Heart right ventricle (tissue), 16 donors: ENCODE results near the gene ZNF836. TPM values are rescaled to one million over a fixed set of nuclear protein-coding genes. Genes with fewer than 3 reads are reported as not detected.

Experiments
- ATAC-seq, 8 donors: fragments of 200-7000 bp; cut with Tn5 transposase; one replicate each; pipeline ENCODE4 v1.9.1; 2020; ENCODE audit warnings: mild to moderate bottlenecking in 8 of 8, moderate library complexity in 8 of 8, moderate number of reproducible peaks in 1 of 8
- DNase-seq, 2 donors: peaks; one replicate each; pipeline ENCODE4 v3.0.0-alpha.2; 2020
- H3K27ac ChIP-seq, 10 donors: fragments of 200-600 bp; sonication (generic) in 2 of 10; one replicate each; pipeline versions ENCODE4 v1.5.0 to v1.8.0; 2020 to 2022; ENCODE audit warnings: mild to moderate bottlenecking in 3 of 10
- H3K27me3 ChIP-seq, 7 donors: fragments of 200-600 bp; one replicate each; pipeline ENCODE4 v1.8.0; 2021 to 2022; ENCODE audit warnings: mild to moderate bottlenecking in 2 of 7
- H3K36me3 ChIP-seq, 9 donors: fragments of 200-600 bp; sonication (generic) in 1 of 9; one replicate each; pipeline versions ENCODE4 v1.5.0 to v1.8.0; 2020 to 2022; ENCODE audit warnings: mild to moderate bottlenecking in 2 of 9
- H3K4me1 ChIP-seq, 9 donors: fragments of 200-600 bp; sonication (generic) in 1 of 9; one replicate each; pipeline versions ENCODE4 v1.5.0 to v1.8.0; 2020 to 2022; ENCODE audit warnings: mild to moderate bottlenecking in 4 of 9
- H3K4me3 ChIP-seq, 10 donors: fragments of 200-600 bp; sonication (generic) in 2 of 10; one replicate each; pipeline versions ENCODE4 v1.5.0 to v1.8.0; 2020 to 2022; ENCODE audit warnings: mild to moderate bottlenecking in 7 of 10, moderate library complexity in 2 of 10
- H3K9me3 ChIP-seq, 11 donors: fragments of 200-600 bp in 10 of 11; sonication (generic) in 2 of 11; one replicate each; pipeline versions ENCODE4 v1.5.0 to v1.8.0; 2013 to 2022; ENCODE audit warnings: mild to moderate bottlenecking in 2 of 11, control low read depth in 1 of 11, moderate library complexity in 1 of 11
- WGBS, 2 donors: extraction: QIAGEN DNeasy Blood & Tissue Kit; methylation state at CpG; one replicate each; pipeline ENCODE4 v1.1.7; 2013; ENCODE audit warnings: inconsistent platforms in 1 of 2; 5-methylcytosine and 5-hydroxymethylcytosine counted together
- intact Hi-C, 10 donors: fragments of 100-400 bp; cut with DNase I; formaldehyde crosslinking; loops; one replicate each; pipeline versions ENCODE4 v1.11.1 to v1.14.2; 2022
- polyA plus RNA-seq, 2 donors: library from polyadenylated mRNA; stranded (reverse); fragments of 200-250 nt; gene quantifications; one replicate each; pipeline ENCODE4 v1.2.3, GENCODE V29; 2013
- total RNA-seq, 10 donors: library from RNA; stranded (reverse); fragmentation: NEBNext Ultra II Directional in 3 of 10; extraction: Animal tissue kit (Norgen Biotek cat#: 25700) in 3 of 10; gene quantifications; one replicate each; pipeline versions ENCODE4 v1.2.1 to v1.2.4, GENCODE V29; 2021 to 2023
- TF ChIP-seq, protein P1 (sequence below), 9 donors: fragments of 200-600 bp; sonication (generic) in 2 of 9; IDR thresholded peaks; one replicate each; pipeline versions ENCODE4 v1.5.0 to v1.8.0; 2021 to 2022; ENCODE audit warnings: antibody characterized with exemption in 9 of 9, mild to moderate bottlenecking in 5 of 9, moderate library complexity in 1 of 9
- donor health status: Arrhythmogenic right ventricular cardiomyopathy.
- donor health status: ischemic (EF 13 %, LVEDD 7.1; RV severe dilation, severe dysfunction).
- donor health status: healthy with polysubstance abuse.
- donor health status: DM: no; HTN: yes; CAD: no.
- donor health status: DM: no; HTN: no; CAD: no.
- donor health status: ischemic (EF 25% LVEDD 6.9; RV normal size, moderate dysfunction).
- donor health status: ischemic (EF 25% LVEDD 5.7; RV mildly dilated, moderate dysfunction).
- donor health status: healthy.
- donor health status: DM: yes; HTN: yes; CAD: no.
- donor health status: Ischemic cardiomyopathy.
- donor health status: ischemic (EF 35%, LVEDD 5.7; RV mildly dilated, moderate dysfunction).
- donor health status: nonischemic (EF 11% LVEDD 7.7; RV severe dilation, severe dysfunction).
- donor health status: DM: yes; HTN: yes; CAD: no.
- donor health status: PGD.
- donor health status: ischemic (EF 29% LVEDD 5.4; RV normal size, mild dysfunction).
- donor health status: nonischemic (EF 23%, LVEDD 6.1; RV moderate dilation, normal function).

Gene ZNF836
- total and polyA plus RNA-seq, 12 donors = 2.3 to 10.6 (median 6.8) TPM

DNA sequence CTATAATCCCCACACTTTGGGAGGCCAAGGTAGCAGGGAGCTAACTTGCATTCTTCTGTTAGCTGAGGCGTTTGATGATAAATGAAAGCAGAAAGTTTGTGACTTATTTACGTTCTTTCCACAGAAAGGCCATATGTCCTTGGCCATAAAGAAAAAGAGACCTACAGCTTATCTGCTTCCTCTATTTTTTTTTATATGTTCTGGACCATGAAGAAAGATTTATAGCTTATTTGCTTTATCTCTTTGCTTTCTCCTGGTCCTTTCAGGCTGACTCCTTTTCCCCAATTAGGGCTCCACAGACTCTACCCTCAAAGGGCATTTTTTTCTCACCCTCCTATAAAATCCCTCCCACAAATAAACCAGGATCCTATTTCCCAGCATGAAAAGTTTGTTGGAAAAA lies 30.2 kb downstream of the ZNF836 start:
- 93 to 98% methylated on average over 2 of the region's 2 CpGs for WGBS, 2 donors
- H3K9me3 ChIP-seq = peaks cover 0 to 46% (median 0%) of the 10 kb centered on the region in 11 donors
- TF ChIP-seq, protein P1, sequence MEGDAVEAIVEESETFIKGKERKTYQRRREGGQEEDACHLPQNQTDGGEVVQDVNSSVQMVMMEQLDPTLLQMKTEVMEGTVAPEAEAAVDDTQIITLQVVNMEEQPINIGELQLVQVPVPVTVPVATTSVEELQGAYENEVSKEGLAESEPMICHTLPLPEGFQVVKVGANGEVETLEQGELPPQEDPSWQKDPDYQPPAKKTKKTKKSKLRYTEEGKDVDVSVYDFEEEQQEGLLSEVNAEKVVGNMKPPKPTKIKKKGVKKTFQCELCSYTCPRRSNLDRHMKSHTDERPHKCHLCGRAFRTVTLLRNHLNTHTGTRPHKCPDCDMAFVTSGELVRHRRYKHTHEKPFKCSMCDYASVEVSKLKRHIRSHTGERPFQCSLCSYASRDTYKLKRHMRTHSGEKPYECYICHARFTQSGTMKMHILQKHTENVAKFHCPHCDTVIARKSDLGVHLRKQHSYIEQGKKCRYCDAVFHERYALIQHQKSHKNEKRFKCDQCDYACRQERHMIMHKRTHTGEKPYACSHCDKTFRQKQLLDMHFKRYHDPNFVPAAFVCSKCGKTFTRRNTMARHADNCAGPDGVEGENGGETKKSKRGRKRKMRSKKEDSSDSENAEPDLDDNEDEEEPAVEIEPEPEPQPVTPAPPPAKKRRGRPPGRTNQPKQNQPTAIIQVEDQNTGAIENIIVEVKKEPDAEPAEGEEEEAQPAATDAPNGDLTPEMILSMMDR (IDR thresholded peaks at IDR 0.05) = no peak
- H3K27me3 ChIP-seq = no peaks in the 10 kb centered on the region
- no peaks in the 10 kb centered on the region for H3K36me3 ChIP-seq
- no peak overlapping the region for H3K4me3 ChIP-seq
- ATAC-seq (no peak), DNase-seq (no peak)
- no peak overlapping the region for H3K27ac ChIP-seq
- peaks cover 2 to 24% (median 18%) of the 10 kb centered on the region in 9 donors for H3K4me1 ChIP-seq
- intact Hi-C loops = loop anchor here in 3 of 10 donors (5.0 kb wide), 2 partner anchors 46 to 51 kb away; partner anchors contain the start of gene PPP2R1A (in 1 of the 3)

DNA sequence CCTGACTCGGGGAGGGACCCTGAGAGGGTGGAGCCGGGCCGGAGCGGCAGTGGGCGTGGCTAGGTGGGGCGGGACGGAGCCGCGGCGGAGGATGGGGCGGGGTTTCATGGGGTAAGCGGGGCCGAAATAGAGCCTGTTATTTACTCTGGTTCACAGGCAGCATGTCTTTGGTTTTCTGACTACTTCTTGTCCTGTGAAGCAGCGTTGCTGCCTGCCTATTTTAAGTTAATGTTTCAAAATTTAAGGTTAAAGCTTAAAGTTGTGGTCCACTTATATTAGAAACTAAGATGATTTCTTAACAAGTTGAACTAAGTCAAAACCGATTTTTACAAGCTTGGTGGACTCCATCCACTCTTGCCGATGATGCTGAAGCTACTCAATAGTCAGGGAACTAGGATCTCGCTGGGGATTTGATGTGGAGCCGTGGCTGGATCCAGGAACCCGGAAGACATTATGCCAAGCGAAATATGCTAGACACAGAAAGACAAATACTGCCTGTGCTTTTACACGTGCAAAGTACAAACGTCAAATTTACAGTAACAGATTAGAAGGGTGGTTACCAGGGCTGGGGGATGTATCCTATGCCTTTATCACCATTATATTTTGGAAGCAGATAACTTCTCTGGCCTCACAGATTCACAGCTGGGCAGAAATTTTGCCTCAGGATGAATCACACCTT lies 31.2 kb downstream of the ZNF836 start:
- peak overlapping the region in 9 of 10 donors; percentile 61 to 94 (median 80) for H3K4me3 ChIP-seq
- TF ChIP-seq, protein P1 (IDR thresholded peaks at IDR 0.05) = no peak
- intact Hi-C loops = loop anchor here in 4 of 10 donors (1.0 to 5.0 kb wide), 3 partner anchors 47 to 52 kb away; partner anchors contain the start of gene PPP2R1A (in 1 of the 4)
- 11 to 14% methylated on average over 22 of the region's 22 CpGs for WGBS, 2 donors
- H3K36me3 ChIP-seq = no peaks in the 10 kb centered on the region
- DNase-seq (peak in 1 of 2 donors; percentile 99), ATAC-seq (peak in 4 of 8 donors; percentile 99 to 100 (median 100))
- H3K9me3 ChIP-seq = peaks cover 0 to 45% (median 0%) of the 10 kb centered on the region in 11 donors
- H3K27ac ChIP-seq = peak overlapping the region in 9 of 10 donors; percentile 42 to 96 (median 92)
- H3K4me1 ChIP-seq = peaks cover 2 to 24% (median 18%) of the 10 kb centered on the region in 9 donors
- H3K27me3 ChIP-seq = no peaks in the 10 kb centered on the region

DNA sequence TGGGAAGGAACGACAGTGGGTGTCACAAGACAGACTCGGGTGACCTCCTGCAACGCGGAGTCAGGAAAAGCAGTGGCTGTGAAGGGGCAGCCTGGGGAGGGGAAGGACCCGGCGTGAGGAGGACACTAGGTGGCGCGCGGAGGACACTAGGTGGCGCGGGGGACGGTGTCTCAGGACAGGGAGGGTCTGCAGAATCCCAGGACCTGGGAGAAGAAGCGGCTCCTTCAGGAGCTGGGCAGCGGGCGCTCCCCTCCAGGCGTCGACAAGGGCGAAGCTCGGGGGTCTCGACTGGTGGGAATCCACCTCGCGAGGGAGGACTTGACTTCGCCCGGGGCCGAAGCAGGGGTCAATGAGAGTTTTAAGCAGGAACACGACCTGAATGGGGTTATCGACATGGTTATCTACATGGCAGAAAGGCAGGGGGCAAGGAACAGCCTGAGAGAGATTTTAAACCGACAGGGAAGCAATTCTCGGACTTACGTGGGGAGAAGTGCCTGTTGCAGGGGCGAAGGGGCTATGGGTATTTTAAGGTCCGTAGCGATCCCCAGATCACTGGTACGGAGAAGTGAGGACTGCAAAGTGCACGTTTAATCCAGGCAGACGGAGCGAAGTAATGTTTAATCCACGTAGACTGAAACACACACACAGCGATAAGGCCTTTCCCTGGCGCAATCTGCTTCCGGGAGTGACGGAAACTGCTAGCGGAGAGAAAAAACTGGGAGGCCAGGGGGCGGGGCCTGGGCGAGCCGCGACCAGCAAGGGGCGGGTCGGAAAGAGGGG lies 32.0 kb downstream of the ZNF836 start, which contains the start of gene ZNF616:
Gene ZNF616 (minus strand): TSS at position 687 of the 780 bp plus-strand sequence. CDS start 9,426 bp downstream, outside the sequence.
- intact Hi-C loops = loop anchor here (1.0 to 10.0 kb wide), 11 partner anchors 31 to 101 kb away; partner anchors contain the start of genes PPP2R1A (in 3 of the 10) and ZNF836 (in 2 of the 10)
- 0 to 1% methylated on average over 49 of the region's 49 CpGs for WGBS, 2 donors
- Histone ChIP-seq H3K4me3 (peak within 1 kb of the TSS; percentile 61 to 94 (median 80)), H3K4me1 (peaks cover 2 to 24% (median 18%) of the 10 kb centered on the region in 9 donors), H3K36me3 (no peaks in the 10 kb centered on the region), H3K9me3 (peaks cover 0 to 45% (median 0%) of the 10 kb centered on the region in 11 donors), H3K27ac (peak within 1 kb of the TSS; percentile 42 to 96 (median 92)), H3K27me3 (no peaks in the 10 kb centered on the region)
- peak; percentile 93 to 100 (median 98) for ATAC-seq
- TF ChIP-seq, protein P1 (IDR thresholded peaks at IDR 0.05) = peak; percentile 62 to 95 (median 80)
- peak; percentile 89 to 98 for DNase-seq

DNA sequence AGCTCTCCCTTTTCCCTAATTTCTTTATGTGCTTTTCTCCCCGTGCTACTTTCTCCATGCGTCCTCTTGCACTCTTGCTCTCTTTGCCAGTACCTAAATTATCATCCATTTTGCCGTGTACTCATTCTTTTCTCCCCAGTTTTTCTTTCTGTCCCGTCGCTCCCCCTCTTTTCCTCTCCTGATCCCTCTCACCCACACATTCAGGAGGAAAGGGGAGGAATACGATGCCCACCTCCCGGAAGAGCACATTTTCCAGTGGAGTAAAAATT lies 32.5 kb downstream of the ZNF836 start:
- Histone ChIP-seq H3K27me3 (no peaks in the 10 kb centered on the region), H3K36me3 (no peaks in the 10 kb centered on the region), H3K9me3 (peaks cover 0 to 45% (median 0%) of the 10 kb centered on the region in 11 donors), H3K4me1 (peaks cover 2 to 24% (median 18%) of the 10 kb centered on the region in 9 donors), H3K27ac (peak overlapping the region in 9 of 10 donors; percentile 87 to 96 (median 92)), H3K4me3 (peak overlapping the region; percentile 61 to 94 (median 80))
- DNase-seq = no peak
- WGBS, 2 donors = 0% methylated on average over 7 of the region's 7 CpGs
- ATAC-seq = no peak
- intact Hi-C loops = loop anchor here (1.0 to 10.0 kb wide), 9 partner anchors 32 to 102 kb away; partner anchors contain the start of genes PPP2R1A (in 2 of the 10) and ZNF836 (in 2 of the 10)
- TF ChIP-seq, protein P1 (IDR thresholded peaks at IDR 0.05) = no peak
